Astrocyte (in vitro differentiated cells and primary cell): ENCODE results near the gene EMX2.

ENCODE experiments used
- CTCF ChIP-seq: IDR thresholded peaks from 2 replicates; pipeline ENCODE4 v1.5.1; 2011; ENCODE audit warnings: low read depth, mild to moderate bottlenecking, inconsistent platforms, low read length, moderate library complexity; ENCODE audit not compliant: insufficient read depth
- EZH2 ChIP-seq: IDR thresholded peaks from 2 replicates; pipeline ENCODE4 v1.6.1; 2012; ENCODE audit warnings: mild to moderate bottlenecking, low read length, inconsistent platforms; ENCODE audit not compliant: insufficient read depth

DNA sequence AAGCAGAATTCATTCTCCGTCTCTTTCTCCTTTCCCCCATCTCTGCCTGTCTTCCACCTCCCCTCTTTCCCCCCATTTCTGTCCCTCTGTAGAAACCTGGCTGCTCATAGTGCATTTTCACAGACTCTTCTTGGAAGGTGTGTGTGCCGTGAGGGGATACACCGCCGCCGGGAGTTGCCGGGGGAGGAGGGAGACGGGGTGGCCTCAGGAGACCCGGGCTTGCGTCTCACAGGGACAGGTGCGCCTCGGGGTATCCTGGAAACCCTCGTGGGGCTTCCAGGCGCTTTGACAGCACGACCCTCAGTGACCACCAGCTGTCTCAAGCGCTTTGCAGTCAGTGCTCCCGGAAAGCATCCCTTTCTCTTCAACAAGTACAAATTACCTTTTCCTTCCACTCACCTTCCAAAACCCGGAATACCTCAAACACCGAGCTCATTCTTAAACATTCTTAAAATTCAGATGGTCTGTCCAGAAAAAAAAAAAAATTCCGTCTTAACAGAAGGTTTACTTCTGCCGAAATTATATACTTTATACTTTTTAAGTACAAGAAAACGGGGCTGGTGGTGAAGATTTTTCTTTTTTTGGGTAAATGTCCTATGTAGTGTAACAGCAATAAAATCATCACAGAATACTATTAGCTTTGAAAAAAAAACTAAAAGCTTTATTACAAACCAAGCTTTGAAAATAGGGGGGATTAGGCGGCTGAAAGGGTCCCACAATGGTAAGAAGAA lies 8.2 kb downstream of the EMX2 start:
- no peak for TF ChIP-seq CTCF
- TF ChIP-seq EZH2 = peak; percentile 6
